HG03108 (cell line): ENCODE measurements around the gene RAB11B.
"Not testable (repeated sequence)": the region's sequence is repeated elsewhere in the genome, so short reads cannot be mapped to it uniquely, and the experiment has no call there.

Source experiments
- ATAC-seq: cut with Tn5 transposase; IDR thresholded peaks from one replicate; pipeline ENCODE4 v1.9.1; 2021; ENCODE audit warnings: moderate library complexity; ENCODE audit not compliant: unreplicated experiment

RAB11B gene

DNA sequence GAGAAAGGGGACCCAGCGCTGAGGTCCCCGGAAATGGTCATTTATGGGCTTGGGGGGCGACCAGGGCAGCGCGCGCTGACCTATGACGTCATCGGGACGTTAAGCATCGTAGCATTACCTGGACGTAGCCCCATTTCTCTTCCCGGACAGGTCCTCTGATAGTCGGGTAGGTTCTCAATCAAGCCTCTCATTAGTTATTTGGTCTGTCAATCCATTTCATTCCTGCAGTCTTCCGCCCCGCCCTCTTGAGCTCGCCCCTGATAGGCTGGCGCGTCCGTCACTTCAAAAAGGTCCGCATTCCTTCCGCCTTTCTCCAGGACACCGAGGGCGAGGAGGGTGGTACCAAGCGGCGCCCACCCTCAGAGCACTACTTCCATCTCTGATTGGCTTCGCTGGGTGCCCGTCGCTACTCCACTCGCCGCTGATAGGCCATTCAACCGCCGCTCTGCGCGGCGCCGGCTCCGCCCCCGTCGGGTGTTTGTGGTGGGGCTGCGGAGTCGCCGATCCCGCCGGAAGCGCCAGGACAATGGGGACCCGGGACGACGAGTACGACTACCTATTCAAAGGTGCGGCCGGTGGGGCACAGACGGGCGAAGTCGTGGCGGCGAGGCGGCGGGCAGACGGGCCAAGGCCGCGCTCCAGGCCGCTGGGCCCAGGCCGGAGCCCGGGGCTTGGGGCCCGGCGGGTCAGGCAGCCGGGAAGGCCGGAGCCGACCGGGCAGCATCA lies at the start of gene RAB11B:
TSS of gene RAB11B (plus strand) at position 470 of the 726 bp plus-strand sequence. CDS start at position 527, 57 bp downstream.
- peak; percentile 86 for ATAC-seq

DNA sequence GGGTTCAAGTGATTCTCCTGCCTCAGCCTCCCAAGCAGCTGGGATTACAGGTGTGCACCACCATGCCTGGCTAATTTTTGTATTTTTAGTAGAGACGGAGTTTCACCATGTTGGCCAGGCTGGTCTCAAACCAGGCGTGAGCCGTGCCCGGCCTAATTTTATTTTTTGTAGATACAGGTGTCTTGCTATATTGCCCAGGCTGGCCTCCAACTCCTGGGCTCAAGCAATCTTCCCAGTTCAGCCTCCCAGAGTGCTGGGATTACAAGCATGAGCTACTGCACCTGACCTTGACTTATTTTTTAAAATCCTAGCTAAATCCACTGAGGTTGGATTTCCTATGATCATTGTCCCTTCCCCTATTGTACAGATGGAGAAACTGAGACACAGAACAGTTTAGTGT lies 48.7 kb upstream of the RAB11B start:
- ATAC-seq, result not testable (repeated sequence)

DNA sequence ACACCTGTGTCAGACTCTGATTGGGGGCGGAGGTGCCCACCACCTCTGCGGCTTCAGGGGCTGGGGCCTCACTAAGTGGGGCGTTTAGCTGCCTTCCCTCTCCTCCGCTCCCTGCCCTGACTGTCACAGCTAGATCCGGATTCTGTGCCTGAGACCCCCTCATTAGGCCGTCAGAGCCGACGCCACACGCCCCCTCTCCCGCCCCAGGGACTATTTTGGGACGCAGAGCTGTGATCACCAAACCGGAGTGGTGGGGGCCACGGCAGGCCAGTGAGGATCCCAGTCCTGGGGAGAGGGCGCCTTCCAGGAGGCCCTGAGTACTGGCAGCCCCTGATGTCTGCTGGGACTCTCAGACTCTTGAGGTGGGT lies 47.9 kb upstream of the RAB11B start:
- no peak for ATAC-seq

DNA sequence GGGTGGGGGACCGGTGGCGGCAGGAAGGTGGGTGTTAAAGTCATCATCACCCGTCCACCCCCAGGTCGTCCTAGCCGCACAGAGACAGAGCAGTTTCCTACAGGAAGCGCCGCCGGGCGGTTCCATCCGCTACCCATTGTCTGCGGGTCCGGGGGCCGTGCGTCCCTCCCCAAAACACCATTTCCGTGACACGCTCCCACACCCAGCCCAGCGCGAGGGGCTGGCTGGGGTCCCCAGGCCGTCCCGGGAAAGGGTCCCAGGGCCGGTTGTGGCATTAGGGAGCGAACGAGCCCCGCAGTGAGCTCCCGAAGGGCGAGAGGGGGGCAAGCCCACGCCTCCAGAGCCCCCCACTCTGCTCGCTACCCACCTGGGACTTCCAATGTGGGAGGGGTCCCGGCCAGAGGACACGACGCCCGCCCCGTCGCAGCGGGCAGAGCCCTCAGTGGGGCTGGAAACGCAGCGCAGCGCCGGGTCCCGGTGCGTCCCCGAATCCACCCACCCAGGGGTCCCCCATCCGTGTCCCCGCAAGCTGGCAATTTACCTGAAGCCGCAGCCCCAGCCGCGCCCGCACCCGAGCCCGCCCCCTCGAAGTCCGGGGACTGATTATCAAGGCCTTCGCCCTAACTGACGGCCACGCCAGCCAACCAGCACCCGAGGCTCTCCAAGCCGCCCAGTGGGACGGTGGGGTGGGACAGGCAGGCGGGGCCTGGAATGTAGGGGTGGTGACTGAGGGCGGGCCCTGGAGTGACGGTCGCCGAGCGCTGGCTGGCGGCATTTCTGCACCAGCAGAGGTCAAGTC lies 47.3 kb upstream of the RAB11B start, which contains the start of gene KANK3:
TSS of gene KANK3 (minus strand) at position 579 of the 799 bp plus-strand sequence. CDS start 5,434 bp downstream, outside the sequence.
- peak; percentile 96 for ATAC-seq

DNA sequence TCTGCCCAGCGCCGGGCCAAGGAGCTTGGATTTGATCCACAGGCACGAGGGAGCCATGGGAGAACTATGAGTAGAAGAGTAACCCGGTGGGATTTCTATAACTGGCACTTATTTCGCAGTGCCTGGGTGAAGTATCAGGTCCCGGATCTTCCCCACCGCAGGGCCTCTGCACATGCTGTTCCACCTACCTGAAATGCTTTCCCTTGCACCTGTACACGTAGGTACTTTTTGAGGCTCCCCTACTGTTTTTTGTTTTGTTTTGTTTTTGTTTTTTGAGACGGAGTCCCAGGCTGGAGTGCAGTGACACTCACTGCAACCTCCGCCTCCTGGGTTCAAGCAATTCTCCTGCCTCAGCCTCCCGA lies 46.7 kb upstream of the RAB11B start:
- ATAC-seq, result no peak

DNA sequence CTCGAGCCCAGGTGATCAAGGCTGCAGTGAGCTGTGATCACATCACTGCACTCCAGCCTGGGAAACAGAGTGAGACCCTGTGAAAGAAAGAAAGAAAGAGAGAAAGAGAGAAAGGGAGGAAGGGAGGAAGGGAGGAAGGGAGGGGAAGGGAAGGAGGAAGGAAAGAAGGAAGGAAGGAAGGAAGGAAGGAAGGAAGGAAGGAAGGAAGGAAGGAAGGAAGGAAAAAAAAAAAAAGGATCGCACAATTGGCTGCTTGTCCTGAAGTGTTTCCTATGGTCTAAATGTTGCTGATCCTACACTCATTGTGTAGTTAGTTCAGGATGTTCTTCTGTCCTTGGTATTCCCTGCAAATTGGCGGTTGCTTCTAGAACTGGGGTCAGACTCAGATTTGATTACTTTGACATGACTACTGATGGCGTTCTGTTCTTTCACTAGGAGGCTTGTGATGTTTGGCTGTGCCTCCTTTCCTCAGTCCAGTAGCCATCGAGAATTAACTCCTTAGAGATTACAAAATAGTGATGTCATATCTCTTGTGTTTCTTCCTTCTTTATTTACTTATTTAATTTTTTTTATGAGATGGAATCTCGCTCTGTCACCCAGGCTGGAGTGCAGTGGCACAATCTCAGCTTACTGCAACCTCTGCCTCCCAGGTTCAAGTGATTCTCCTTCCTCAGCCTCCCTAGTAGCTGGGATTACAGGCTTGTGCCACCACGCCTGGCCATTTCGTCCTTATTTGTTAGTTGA lies 40.4 kb upstream of the RAB11B start:
- not testable (repeated sequence) for ATAC-seq

DNA sequence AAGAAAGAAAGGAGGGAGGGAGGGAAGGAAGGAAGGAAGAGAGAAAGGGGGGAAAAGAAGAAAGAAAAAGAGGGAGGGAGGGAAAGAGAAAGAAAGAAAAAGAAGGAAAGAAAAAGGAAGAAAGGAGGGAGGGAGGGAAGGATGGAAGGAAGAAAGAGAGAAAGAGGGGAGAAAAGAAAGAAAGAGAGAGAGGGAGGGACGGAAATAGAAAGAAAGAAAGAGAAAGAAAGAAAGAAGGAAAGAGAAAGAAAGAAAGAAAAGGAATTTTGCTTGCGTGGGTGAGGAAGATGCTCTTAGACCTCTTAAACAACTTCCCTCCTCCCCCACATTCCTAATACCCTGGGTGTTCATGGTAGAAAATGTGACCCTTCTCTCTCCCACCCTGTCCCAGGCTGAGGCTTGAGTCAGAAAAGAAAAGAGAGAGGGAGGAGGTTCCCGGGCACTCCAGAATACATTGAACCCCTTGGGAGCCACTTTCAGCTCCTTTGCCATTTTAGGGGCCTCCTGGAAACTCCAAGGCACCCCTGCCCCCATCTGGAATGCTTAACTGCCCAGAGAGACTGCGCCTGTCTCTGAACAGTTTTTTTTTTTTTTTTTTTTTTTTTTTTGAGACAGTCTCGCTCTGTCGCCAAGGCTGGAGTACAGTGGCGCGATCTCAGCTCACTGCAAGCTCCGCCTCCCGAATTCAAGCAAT lies 37.9 kb upstream of the RAB11B start:
- no peak for ATAC-seq

DNA sequence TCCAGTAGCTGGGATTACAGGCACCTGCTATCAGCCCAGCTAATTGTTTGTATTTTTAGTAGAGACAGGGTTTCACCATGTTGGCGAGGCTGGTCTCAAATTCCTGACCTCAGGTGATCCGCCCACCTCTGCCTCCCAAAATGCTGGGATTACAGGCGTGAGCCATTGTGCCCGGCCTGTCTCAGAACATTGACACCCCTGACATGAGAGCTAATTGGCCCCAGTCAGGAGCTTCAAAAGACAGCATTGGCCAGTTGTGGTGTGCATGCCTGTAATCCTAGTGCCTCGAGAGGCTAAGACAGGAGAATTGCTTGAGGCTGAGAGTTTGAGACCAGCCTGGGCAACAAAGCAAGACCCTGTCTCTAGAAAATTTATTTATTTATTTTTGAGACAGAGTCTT lies 37.3 kb upstream of the RAB11B start:
- ATAC-seq, result not testable (repeated sequence)

DNA sequence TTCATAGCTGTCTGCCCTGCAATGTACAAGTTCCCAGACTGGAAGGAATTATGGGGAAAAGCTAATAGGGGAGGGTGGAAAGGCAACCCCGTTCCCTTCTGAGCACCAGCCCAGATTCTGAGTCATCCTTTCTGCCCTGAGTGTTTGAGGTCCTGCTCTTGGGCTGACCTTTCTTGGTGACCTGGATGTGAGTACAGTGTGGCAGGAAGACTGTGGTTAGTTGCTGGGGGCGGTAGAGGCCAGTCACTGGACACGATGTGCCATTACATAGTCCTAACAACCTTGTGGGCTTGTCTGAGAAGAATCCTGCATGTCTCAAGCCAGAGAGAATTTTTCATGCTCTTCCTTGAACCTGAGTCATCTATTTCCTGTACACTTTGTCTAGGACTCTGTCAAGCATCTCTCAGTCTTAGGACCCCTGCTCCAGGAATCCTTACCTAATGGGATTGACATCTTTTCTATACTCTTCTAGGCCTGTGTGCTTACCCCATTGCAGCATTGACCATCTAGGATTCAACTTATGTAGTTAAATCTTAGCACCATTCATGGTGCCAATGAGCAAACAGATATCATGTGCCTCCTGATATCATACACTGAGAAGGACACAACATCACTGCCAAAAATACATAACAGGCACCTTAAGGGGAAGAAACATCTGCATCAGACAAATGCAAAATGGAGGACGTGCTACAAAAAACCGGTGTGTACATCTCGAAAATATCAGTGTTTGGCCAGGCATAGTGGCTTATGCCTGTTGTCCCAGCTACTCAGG lies 34.3 kb upstream of the RAB11B start:
- no peak for ATAC-seq

DNA sequence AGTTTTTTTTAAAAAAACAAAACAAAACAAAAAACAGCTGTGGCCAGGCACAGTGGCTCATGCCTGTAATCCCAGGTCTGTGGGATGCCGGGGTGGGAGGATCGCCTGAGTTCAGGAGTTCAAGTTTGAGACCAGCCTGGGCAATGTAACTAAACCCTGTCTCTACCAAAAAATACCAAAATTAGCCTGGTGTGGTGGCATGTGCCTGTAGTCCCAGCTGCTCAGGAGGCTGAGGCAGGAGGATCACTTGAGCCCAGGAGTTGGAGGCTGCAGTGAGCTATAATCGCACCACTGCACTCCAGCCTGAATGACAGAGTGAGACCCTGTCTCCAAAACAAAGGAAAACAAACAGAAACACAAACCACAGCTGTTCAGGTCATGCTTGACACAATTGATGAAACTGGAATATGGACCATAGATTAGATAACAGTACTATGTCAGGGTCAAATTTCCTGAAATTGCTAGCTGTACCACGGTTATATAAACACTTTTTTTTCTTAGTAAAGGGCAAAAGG lies 33.1 kb upstream of the RAB11B start:
- ATAC-seq, result no peak

DNA sequence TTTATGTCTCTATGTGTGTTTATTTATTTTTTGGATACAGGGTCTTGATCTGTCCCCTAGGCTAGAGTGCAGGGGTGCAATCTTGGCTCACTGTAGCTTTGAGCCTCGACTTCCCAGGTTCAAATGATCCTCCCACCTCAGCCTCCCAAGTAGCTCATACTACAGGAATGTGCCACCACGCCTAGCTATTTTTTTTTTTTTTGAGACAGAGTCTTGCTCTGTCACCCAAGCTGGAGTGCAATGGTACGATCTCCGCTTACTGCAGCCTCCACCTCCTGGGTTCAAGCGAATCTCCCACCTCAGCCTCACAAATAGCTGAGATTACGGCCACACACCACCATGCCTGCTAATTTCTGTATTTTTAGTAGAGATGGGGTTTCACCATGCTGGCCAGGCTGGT lies 31.2 kb upstream of the RAB11B start:
- ATAC-seq, result no peak

DNA sequence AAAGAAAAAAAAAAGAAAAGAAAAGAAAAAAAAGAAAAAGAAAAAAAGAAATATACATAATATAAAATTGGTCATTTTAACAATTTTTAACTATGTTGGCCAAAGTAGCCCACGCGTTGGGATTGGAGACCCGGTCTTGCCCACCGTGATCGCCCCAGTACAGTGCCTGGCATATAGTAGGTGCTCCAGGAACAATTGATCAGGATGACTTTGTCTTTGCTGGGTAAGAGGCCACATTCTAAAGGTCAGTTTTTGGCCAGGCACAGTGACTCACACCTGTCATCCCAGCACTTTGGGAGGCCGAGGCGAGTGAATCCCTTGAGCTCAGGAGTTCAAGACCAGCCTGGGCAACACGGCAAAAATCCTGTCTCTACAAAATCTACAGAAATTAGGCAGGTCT lies 30.0 kb upstream of the RAB11B start:
- no peak for ATAC-seq

DNA sequence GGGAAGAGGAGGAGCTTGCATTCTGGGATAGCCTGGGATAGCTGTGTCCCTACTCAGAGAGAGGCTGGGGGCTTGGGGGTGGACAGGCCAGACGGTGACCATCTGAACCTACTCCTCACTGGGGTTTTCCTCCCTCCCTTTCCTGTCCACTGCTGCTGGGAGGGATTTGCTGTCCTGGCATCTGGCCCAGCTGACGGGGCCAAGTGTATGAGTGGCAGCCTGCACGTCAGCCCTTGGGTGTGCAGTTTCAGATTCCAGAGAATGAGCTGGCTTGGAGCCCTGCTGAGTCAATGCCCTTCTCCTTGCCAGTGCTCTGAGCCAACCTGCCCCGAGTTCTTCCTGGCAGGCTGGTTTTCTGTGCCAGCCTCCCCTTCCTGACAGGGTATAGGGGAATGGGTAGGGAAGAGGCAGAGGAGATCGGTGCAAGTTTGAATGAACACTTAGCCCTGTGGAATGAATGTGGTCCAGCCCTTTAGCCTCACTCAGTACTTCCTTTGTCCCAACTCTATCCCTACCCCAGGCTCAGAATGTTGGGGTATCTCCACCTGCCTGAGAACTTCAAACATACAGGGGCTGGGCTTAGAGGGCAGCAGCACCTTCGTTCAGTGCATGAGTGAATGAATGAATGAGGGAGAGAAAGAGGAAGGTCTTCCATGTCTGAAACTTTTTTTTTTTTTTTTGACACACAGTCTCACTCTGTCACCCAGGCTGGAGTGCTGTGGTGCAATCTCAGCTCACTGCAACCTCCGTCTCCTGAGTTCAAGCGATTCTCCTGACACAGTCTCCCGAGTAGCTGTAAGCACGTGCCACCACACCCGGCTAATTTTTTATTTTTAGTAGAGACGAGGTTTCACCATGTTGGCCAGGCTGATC lies 28.0 kb upstream of the RAB11B start:
- ATAC-seq, result no peak

DNA sequence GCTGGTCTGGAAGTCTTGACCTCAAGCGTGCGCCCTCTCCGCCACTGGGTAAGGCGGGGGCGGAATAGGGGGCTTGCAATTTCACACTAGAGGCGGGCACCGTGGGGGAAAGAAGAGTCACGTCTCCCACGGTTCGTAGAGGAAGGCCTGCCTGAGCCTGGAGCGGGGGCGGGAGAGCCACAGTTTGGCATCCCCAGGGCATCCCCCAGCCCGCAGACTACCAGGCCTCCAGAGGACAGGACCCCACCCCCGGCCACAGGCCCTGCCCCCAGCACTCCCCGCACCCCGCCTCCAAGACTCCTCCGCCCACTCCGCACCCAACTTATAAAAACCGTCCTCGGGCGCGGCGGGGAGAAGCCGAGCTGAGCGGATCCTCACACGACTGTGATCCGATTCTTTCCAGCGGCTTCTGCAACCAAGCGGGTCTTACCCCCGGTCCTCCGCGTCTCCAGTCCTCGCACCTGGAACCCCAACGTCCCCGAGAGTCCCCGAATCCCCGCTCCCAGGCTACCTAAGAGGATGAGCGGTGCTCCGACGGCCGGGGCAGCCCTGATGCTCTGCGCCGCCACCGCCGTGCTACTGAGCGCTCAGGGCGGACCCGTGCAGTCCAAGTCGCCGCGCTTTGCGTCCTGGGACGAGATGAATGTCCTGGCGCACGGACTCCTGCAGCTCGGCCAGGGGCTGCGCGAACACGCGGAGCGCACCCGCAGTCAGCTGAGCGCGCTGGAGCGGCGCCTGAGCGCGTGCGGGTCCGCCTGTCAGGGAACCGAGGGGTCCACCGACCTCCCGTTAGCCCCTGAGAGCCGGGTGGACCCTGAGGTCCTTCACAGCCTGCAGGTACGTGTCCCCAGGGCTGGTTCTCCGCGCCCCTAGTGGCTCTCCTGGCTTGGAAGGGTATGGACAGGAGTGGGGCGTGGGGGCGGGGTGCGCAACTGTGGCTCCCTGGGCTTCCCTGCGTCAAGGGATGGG lies 26.1 kb upstream of the RAB11B start, which contains the start of gene ANGPTL4:
TSS of gene ANGPTL4 (plus strand) at position 353 of the 969 bp plus-strand sequence. CDS start at position 520, 167 bp downstream.
- ATAC-seq, result no peak

DNA sequence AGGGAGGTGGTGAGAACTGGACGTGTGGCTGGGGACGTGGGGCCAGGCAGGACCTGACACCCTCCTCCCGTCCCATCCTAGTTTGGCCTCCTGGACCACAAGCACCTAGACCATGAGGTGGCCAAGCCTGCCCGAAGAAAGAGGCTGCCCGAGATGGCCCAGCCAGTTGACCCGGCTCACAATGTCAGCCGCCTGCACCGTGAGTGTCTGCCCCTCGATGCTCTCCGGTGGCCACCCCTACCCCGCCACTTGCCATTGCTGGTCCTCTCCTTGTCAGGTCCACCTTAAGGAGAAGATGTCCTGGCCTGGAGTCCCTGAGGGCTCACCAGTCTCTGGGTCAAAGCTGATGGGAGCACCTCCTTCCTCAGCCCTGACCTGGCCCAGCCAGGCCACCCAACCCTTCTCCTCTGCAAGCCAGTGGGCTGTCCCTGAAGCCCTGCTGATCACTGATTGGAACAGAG lies 24.0 kb upstream of the RAB11B start:
- ATAC-seq, result no peak

DNA sequence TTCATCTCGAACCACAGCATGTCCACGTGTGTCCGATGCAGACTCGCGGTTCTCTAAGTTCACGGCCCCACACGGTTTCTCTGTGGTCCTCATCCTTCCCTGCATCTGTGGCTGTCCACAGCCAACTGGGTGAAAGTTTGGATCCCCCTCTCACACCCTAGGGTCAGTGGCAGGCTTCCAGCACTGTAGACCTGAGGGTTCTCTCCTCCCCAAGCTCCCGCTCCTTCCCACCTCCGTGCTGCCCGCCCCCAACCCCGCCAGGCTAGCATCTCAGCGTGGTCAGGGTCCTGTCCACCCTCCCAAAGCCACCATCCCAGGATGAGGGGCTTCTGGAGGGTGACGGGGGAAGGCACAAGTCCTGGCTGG lies 23.2 kb upstream of the RAB11B start:
- no peak for ATAC-seq

DNA sequence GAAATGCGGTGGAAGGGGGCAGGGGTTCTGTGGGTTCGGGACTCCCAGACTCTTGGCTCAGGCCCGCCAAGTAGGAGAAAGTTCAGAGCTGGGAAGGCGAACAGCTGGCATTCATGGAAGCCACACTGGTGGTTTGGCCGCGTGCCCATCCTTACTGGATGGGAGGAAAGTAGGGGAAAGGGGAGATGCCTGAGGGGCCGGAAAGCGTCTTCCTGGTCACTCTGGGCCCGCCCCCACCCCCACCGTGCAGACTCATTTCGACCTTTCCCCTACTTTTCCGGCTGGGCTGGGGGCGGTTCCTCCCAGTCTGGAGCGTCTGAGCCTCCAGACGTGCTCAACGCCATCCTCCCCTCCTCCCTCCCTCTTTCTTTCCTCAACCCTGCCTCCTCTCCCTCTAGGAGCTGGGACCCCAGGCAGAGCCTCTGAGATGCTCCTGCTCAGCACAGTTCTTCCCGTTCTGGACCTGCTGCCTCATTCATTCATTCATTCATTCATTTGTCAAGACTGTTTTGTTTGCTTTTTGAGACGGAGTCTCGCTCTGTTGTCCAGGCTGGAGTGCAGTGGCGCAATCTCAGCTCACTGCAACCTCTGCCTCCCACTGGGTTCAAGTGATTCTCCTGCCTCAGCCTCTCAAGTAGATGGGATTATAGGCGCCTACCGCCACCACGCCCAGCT lies 22.7 kb upstream of the RAB11B start:
- no peak for ATAC-seq
